CD4-positive, alpha-beta memory T cell (primary cell): Measurements from ENCODE around the gene UCP1. TPM values are rescaled to one million over a fixed set of nuclear protein-coding genes. Genes with fewer than 3 reads are reported as not detected.

ENCODE experiments used
- CTCF ChIA-PET: fragments of 350-600 bp; sonication (Branson Sonifier 250); formaldehyde crosslinking; loops from one replicate; lab custom pipeline; 2021; ENCODE audit warnings: inconsistent platforms; ENCODE audit not compliant: partially characterized antibody; lab: Charles Lee
- POLR2A ChIA-PET: fragments of 350-600 bp; sonication (Branson Sonifier 250); formaldehyde crosslinking; loops from one replicate; lab custom pipeline; 2021; ENCODE audit not compliant: partially characterized antibody; lab: Charles Lee
- DNase-seq, 5 donors: peaks; one replicate each; pipeline versions ENCODE4 v3.0.0 to v3.0.0-alpha.2; 2020 to 2022; ENCODE audit warnings: mixed read lengths in 1 of 5
- H3K27ac ChIP-seq: one replicate; pipeline ENCODE4 v1.7.0; 2013; ENCODE audit warnings: low read depth, low read length
- H3K27me3 ChIP-seq: 2 replicates; pipeline ENCODE4 v1.7.0; 2013; ENCODE audit warnings: mild to moderate bottlenecking, low read length, moderate library complexity; ENCODE audit not compliant: insufficient read depth
- H3K36me3 ChIP-seq: 2 replicates; pipeline ENCODE4 v1.7.0; 2013; ENCODE audit warnings: mild to moderate bottlenecking, low read length, moderate library complexity; ENCODE audit not compliant: insufficient read depth
- H3K4me1 ChIP-seq: 2 replicates; pipeline ENCODE4 v1.7.0; 2013; ENCODE audit warnings: mild to moderate bottlenecking, low read length, moderate library complexity; ENCODE audit not compliant: insufficient read depth
- H3K4me3 ChIP-seq, 2 donors: one replicate each; pipeline ENCODE4 v1.7.0; 2013; ENCODE audit warnings: low read length in 2 of 2, mild to moderate bottlenecking in 1 of 2
- H3K9me3 ChIP-seq, 2 donors: one replicate each; pipeline ENCODE4 v1.7.0; 2013; ENCODE audit warnings: low read length in 2 of 2, control low read depth in 1 of 2; ENCODE audit not compliant: control insufficient read depth in 1 of 2
- H3K27ac Mint-ChIP-seq, 7 donors: one replicate each; pipeline ENCODE4 v1.8.0; 2020 to 2021; ENCODE audit warnings: mixed read lengths in 7 of 7, mild to moderate bottlenecking in 6 of 7, inconsistent platforms in 3 of 7, moderate library complexity in 3 of 7
- H3K27me3 Mint-ChIP-seq, 2 donors: one replicate each; pipeline ENCODE4 v1.8.0; 2020 to 2021; ENCODE audit warnings: mixed read lengths in 2 of 2
- H3K36me3 Mint-ChIP-seq, 2 donors: one replicate each; pipeline ENCODE4 v1.8.0; 2020 to 2021; ENCODE audit warnings: mixed read lengths in 2 of 2, inconsistent platforms in 1 of 2, mild to moderate bottlenecking in 1 of 2
- H3K4me1 Mint-ChIP-seq, 4 donors: one replicate each; pipeline ENCODE4 v1.8.0; 2020 to 2021; ENCODE audit warnings: mixed read lengths in 4 of 4, mild to moderate bottlenecking in 1 of 4
- H3K4me3 Mint-ChIP-seq, 8 donors: one replicate each; pipeline ENCODE4 v1.8.0; 2020 to 2021; ENCODE audit warnings: mixed read lengths in 8 of 8, mild to moderate bottlenecking in 7 of 8, moderate library complexity in 6 of 8, inconsistent platforms in 3 of 8
- H3K9me3 Mint-ChIP-seq, 8 donors: one replicate each; pipeline ENCODE4 v1.8.0; 2020 to 2021; ENCODE audit warnings: mixed read lengths in 8 of 8, mild to moderate bottlenecking in 5 of 8, inconsistent platforms in 3 of 8, moderate library complexity in 1 of 8
- intact Hi-C: fragments of 100-400 bp; cut with micrococcal nuclease; formaldehyde crosslinking; loops from one replicate; pipeline ENCODE4 v1.15.1; 2023
- polyA plus RNA-seq, 2 donors: library from polyadenylated mRNA; unstranded; fragments of 300-500 nt; fragmentation: Illumina TruSeq; gene quantifications; one replicate each; pipeline ENCODE4 v1.2.3, GENCODE V29; 2021
- total RNA-seq, 2 experiments: library from RNA; stranded (reverse); gene quantifications; one replicate each; pipeline ENCODE4 v1.2.3, GENCODE V29; 2021

UCP1 gene
- total and polyA plus RNA-seq, 4 experiments from 2014 or later: not detected

GRCh38 chr4:140607852-140608251, 39.1 kb upstream of the UCP1 start:
- H3K9me3 ChIP-seq: no peaks in the 10 kb centered on the region
- no peaks in the 10 kb centered on the region for H3K9me3 Mint-ChIP-seq
- peaks cover 0 to 1% (median 0%) of the 10 kb centered on the region in 4 donors for H3K4me1 Mint-ChIP-seq
- ChIA-PET CTCF (interaction anchor here (1.2 to 2.4 kb wide), 2 partner anchors 240 to 248 kb away, joined by 3 to 19 read pairs; no protein-coding TSS in a partner anchor), POLR2A (no interaction called here)
- H3K27me3 ChIP-seq: no peaks in the 10 kb centered on the region
- no peak overlapping the region for H3K27ac ChIP-seq
- intact Hi-C loops: no loop called here
- H3K4me3 Mint-ChIP-seq: no peak overlapping the region
- no peak overlapping the region for H3K4me3 ChIP-seq
- no peak overlapping the region for H3K27ac Mint-ChIP-seq
- no peaks in the 10 kb centered on the region for H3K4me1 ChIP-seq
- DNase-seq: no peak
- no peaks in the 10 kb centered on the region for H3K36me3 Mint-ChIP-seq
- peaks cover 9 to 11% of the 10 kb centered on the region in 2 donors for H3K27me3 Mint-ChIP-seq
- H3K36me3 ChIP-seq: no peaks in the 10 kb centered on the region

GRCh38 chr4:140604544-140604943, 35.8 kb upstream of the UCP1 start:
- Histone ChIP-seq H3K36me3 (no peaks in the 10 kb centered on the region), H3K27ac (no peak overlapping the region), H3K27me3 (no peaks in the 10 kb centered on the region), H3K9me3 (no peaks in the 10 kb centered on the region), H3K4me1 (no peaks in the 10 kb centered on the region), H3K4me3 (no peak overlapping the region)
- CTCF ChIA-PET: interaction anchor here (1.0 to 1.2 kb wide), 2 partner anchors 13 to 245 kb away, joined by 3 read pairs; no protein-coding TSS in a partner anchor
- Mint-ChIP-seq H3K27ac (no peak overlapping the region), H3K36me3 (no peaks in the 10 kb centered on the region), H3K9me3 (no peaks in the 10 kb centered on the region), H3K27me3 (peaks cover 11 to 13% of the 10 kb centered on the region in 2 donors), H3K4me1 (peaks cover 0 to 1% (median 0%) of the 10 kb centered on the region in 4 donors), H3K4me3 (no peak overlapping the region)
- DNase-seq: no peak
- intact Hi-C loops: no loop called here
- POLR2A ChIA-PET: no interaction called here

- H3K27ac Mint-ChIP-seq: no peak overlapping the region
- H3K4me3 Mint-ChIP-seq: no peak overlapping the region
- CTCF ChIA-PET: no interaction called here
- Histone ChIP-seq H3K4me3 (no peak overlapping the region), H3K27ac (no peak overlapping the region), H3K27me3 (no peaks in the 10 kb centered on the region), H3K4me1 (no peaks in the 10 kb centered on the region), H3K9me3 (no peaks in the 10 kb centered on the region), H3K36me3 (no peaks in the 10 kb centered on the region)
- DNase-seq: no peak
- POLR2A ChIA-PET: no interaction called here
- no peaks in the 10 kb centered on the region for H3K9me3 Mint-ChIP-seq
- H3K27me3 Mint-ChIP-seq: peaks cover 13 to 14% of the 10 kb centered on the region in 2 donors
- H3K4me1 Mint-ChIP-seq: no peaks in the 10 kb centered on the region
- intact Hi-C loops: no loop called here
- H3K36me3 Mint-ChIP-seq: no peaks in the 10 kb centered on the region
Measured at GRCh38 chr4:140603286-140603685, 34.5 kb upstream of the UCP1 start.

GRCh38 chr4:140602714-140603113, 34.0 kb upstream of the UCP1 start:
- Mint-ChIP-seq H3K36me3 (no peaks in the 10 kb centered on the region), H3K9me3 (no peaks in the 10 kb centered on the region), H3K4me3 (no peak overlapping the region), H3K27me3 (peaks cover 11 to 18% of the 10 kb centered on the region in 2 donors), H3K27ac (peak overlapping the region in 1 of 7 donors; percentile 11), H3K4me1 (no peaks in the 10 kb centered on the region)
- intact Hi-C loops: no loop called here
- ChIA-PET POLR2A (no interaction called here), CTCF (interaction anchor here (0.6 kb wide), 1 partner anchor 870 kb away, joined by 3 read pairs; no protein-coding TSS in a partner anchor)
- DNase-seq: no peak
- Histone ChIP-seq H3K4me3 (no peak overlapping the region), H3K27ac (no peak overlapping the region), H3K36me3 (no peaks in the 10 kb centered on the region), H3K9me3 (no peaks in the 10 kb centered on the region), H3K4me1 (no peaks in the 10 kb centered on the region), H3K27me3 (no peaks in the 10 kb centered on the region)

- Mint-ChIP-seq H3K27ac (no peak overlapping the region), H3K9me3 (no peaks in the 10 kb centered on the region), H3K27me3 (peaks cover 5 to 17% of the 10 kb centered on the region in 2 donors), H3K4me1 (no peaks in the 10 kb centered on the region), H3K4me3 (no peak overlapping the region), H3K36me3 (no peaks in the 10 kb centered on the region)
- no peak for DNase-seq
- intact Hi-C loops: no loop called here
- Histone ChIP-seq H3K27ac (no peak overlapping the region), H3K4me3 (no peak overlapping the region), H3K36me3 (no peaks in the 10 kb centered on the region), H3K4me1 (no peaks in the 10 kb centered on the region), H3K9me3 (no peaks in the 10 kb centered on the region), H3K27me3 (no peaks in the 10 kb centered on the region)
- CTCF ChIA-PET: interaction anchor here (1.3 to 1.8 kb wide), 2 partner anchors 8 to 9 kb away, joined by 3 to 7 read pairs; no protein-coding TSS in a partner anchor
- POLR2A ChIA-PET: no interaction called here
Measured at GRCh38 chr4:140600408-140600807, 31.6 kb upstream of the UCP1 start.

- ChIA-PET POLR2A (no interaction called here), CTCF (interaction anchor here (1.2 kb wide), 1 partner anchor 15 kb away, joined by 3 read pairs; no protein-coding TSS in a partner anchor)
- no peak overlapping the region for H3K27ac ChIP-seq
- peaks cover 0 to 12% (median 5%) of the 10 kb centered on the region in 4 donors for H3K4me1 Mint-ChIP-seq
- intact Hi-C loops: no loop called here
- H3K27me3 Mint-ChIP-seq: peaks cover 9 to 16% of the 10 kb centered on the region in 2 donors
- H3K9me3 Mint-ChIP-seq: peaks cover 0 to 10% (median 0%) of the 10 kb centered on the region in 8 donors
- peak overlapping the region in 1 of 8 donors; percentile 50 for H3K4me3 Mint-ChIP-seq
- no peaks in the 10 kb centered on the region for H3K27me3 ChIP-seq
- no peaks in the 10 kb centered on the region for H3K36me3 ChIP-seq
- DNase-seq: peak in 1 of 5 donors; percentile 11
- no peak overlapping the region for H3K27ac Mint-ChIP-seq
- H3K36me3 Mint-ChIP-seq: no peaks in the 10 kb centered on the region
- H3K4me3 ChIP-seq: no peak overlapping the region
- H3K9me3 ChIP-seq: no peaks in the 10 kb centered on the region
- H3K4me1 ChIP-seq: no peaks in the 10 kb centered on the region
Measured at GRCh38 chr4:140595065-140595464, 26.3 kb upstream of the UCP1 start.

GRCh38 chr4:140584439-140584838, 15.7 kb upstream of the UCP1 start:
- DNase-seq: no peak
- Mint-ChIP-seq H3K4me1 (no peaks in the 10 kb centered on the region), H3K27me3 (peaks cover 5% of the 10 kb centered on the region in 2 donors), H3K4me3 (no peak overlapping the region), H3K27ac (no peak overlapping the region), H3K36me3 (no peaks in the 10 kb centered on the region), H3K9me3 (no peaks in the 10 kb centered on the region)
- no peak overlapping the region for H3K27ac ChIP-seq
- no peaks in the 10 kb centered on the region for H3K4me1 ChIP-seq
- ChIA-PET POLR2A (no interaction called here), CTCF (no interaction called here)
- H3K27me3 ChIP-seq: no peaks in the 10 kb centered on the region
- no peaks in the 10 kb centered on the region for H3K36me3 ChIP-seq
- no peaks in the 10 kb centered on the region for H3K9me3 ChIP-seq
- H3K4me3 ChIP-seq: no peak overlapping the region
- intact Hi-C loops: no loop called here
